Thoracic aorta (tissue), 2 donors: ENCODE results near the gene KRT79. TPM values are rescaled to one million over a fixed set of nuclear protein-coding genes. Genes with fewer than 3 reads are reported as not detected.

ENCODE experiments used
- ATAC-seq: fragments of 150-250 bp; one replicate; pipeline ENCODE4 v1.8.0; 2017; ENCODE audit warnings: low read depth; ENCODE audit not compliant: insufficient number of reproducible peaks, low FRiP score
- DNase-seq: peaks from one replicate; pipeline ENCODE4 v3.0.0-alpha.2; 2020; ENCODE audit warnings: low spot score
- H3K27ac ChIP-seq, 2 donors: fragments of 200-600 bp; sonication (generic); 1 replicate in 1 of 2; 2 replicates in 1 of 2; pipeline ENCODE4 v1.5.1; 2016; ENCODE audit warnings: mild to moderate bottlenecking in 2 of 2, moderate library complexity in 2 of 2
- H3K27me3 ChIP-seq: fragments of 200-600 bp; sonication (generic); replicated peaks from 2 replicates; pipeline ENCODE4 v1.6.0; 2016; ENCODE audit warnings: mild to moderate bottlenecking; ENCODE audit not compliant: insufficient read depth
- H3K36me3 ChIP-seq: fragments of 200-600 bp; sonication (generic); one replicate; pipeline ENCODE4 v1.5.1; 2016
- H3K4me1 ChIP-seq, 2 donors: fragments of 200-600 bp; sonication (generic); 1 replicate in 1 of 2; 2 replicates in 1 of 2; pipeline versions ENCODE4 v1.5.1 to v1.6.0; 2016; ENCODE audit warnings: low read depth in 2 of 2, mild to moderate bottlenecking in 1 of 2; ENCODE audit not compliant: control insufficient read depth in 1 of 2
- H3K4me3 ChIP-seq: fragments of 200-600 bp; sonication (generic); 2 replicates; pipeline ENCODE4 v1.5.1; 2016; ENCODE audit warnings: mild to moderate bottlenecking
- H3K9me3 ChIP-seq: fragments of 200-600 bp; sonication (generic); 2 replicates; pipeline ENCODE4 v1.5.1; 2016
- total RNA-seq, 2 donors: library from RNA; depleted of rRNA; stranded (reverse); fragments of >200 nt; gene quantifications; one replicate each; pipeline versions ENCODE4 v1.1.0 to v1.2.3, GENCODE V29; 2016
- TF ChIP-seq, protein P1 (sequence below): fragments of 200-600 bp; sonication (generic); IDR thresholded peaks from one replicate; pipeline ENCODE4 v1.5.1; 2019; ENCODE audit warnings: antibody characterized with exemption

KRT79 gene
- total RNA-seq, 2 donors from 2014 or later: not detected

GRCh38 chr12:52847335-52848102 is 13.4 kb upstream of the KRT79 start:
- TF ChIP-seq, protein P1, sequence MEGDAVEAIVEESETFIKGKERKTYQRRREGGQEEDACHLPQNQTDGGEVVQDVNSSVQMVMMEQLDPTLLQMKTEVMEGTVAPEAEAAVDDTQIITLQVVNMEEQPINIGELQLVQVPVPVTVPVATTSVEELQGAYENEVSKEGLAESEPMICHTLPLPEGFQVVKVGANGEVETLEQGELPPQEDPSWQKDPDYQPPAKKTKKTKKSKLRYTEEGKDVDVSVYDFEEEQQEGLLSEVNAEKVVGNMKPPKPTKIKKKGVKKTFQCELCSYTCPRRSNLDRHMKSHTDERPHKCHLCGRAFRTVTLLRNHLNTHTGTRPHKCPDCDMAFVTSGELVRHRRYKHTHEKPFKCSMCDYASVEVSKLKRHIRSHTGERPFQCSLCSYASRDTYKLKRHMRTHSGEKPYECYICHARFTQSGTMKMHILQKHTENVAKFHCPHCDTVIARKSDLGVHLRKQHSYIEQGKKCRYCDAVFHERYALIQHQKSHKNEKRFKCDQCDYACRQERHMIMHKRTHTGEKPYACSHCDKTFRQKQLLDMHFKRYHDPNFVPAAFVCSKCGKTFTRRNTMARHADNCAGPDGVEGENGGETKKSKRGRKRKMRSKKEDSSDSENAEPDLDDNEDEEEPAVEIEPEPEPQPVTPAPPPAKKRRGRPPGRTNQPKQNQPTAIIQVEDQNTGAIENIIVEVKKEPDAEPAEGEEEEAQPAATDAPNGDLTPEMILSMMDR: no peak

GRCh38 chr12:52846356-52846970 is 12.4 kb upstream of the KRT79 start:
- no peak for ATAC-seq
- Histone ChIP-seq H3K27ac (no peak overlapping the region), H3K36me3 (no peaks in the 10 kb centered on the region), H3K4me3 (no peak overlapping the region), H3K27me3 (no peaks in the 10 kb centered on the region), H3K9me3 (no peaks in the 10 kb centered on the region), H3K4me1 (no peaks in the 10 kb centered on the region)
- no peak for DNase-seq
- TF ChIP-seq, protein P1: no peak

More at GRCh38 chr12:52847335-52848102, 13.4 kb upstream of the KRT79 start:
- Histone ChIP-seq H3K36me3 (no peaks in the 10 kb centered on the region), H3K4me1 (no peaks in the 10 kb centered on the region), H3K4me3 (no peak overlapping the region), H3K9me3 (no peaks in the 10 kb centered on the region), H3K27ac (no peak overlapping the region), H3K27me3 (no peaks in the 10 kb centered on the region)
- DNase-seq: no peak
- no peak for ATAC-seq

- Histone ChIP-seq H3K36me3 (no peaks in the 10 kb centered on the region), H3K27me3 (no peaks in the 10 kb centered on the region), H3K27ac (no peak overlapping the region), H3K4me3 (no peak overlapping the region), H3K4me1 (no peaks in the 10 kb centered on the region), H3K9me3 (no peaks in the 10 kb centered on the region)
- TF ChIP-seq, protein P1: no peak
- ATAC-seq (no peak), DNase-seq (no peak)
These were observed 11.8 kb upstream of the KRT79 start for GRCh38 chr12:52845946-52846345.

- H3K4me3 ChIP-seq: no peak overlapping the region
- TF ChIP-seq, protein P1: no peak
- no peak for DNase-seq
These were observed 10.3 kb upstream of the KRT79 start for GRCh38 chr12:52844386-52844785.

DNA sequence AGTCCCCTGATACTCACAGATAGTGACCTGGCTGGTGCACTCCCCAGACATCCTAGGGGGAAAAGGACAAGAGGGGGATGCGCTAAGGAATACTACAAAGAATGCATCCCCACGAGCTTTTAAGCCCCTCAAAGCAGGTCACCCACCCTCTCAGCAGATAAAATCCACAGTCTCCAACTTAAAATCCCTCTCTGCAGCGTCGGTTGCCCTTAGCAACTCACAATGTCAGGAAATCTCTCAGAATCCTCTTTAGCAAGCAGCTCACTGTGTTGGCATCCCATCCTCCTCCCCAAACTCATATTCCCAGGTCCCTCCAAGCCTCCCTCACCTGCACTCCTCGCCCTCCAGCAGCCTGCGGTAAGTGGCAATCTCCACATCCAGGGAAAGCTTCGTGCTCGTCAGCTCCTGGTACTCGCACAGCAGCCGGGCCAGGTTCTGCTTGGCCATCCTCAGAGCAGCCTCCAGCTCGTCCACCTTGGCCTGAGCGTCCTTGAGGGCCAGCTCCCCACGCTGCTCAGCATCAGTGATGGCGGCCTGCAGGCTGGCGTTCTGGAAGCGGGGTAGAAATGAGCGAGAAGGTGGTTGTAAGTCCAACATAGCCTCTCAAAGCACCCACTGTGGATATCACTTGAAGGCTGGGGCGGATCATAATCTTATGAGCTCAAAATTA is 5.5 kb upstream of the KRT79 start:
- no peak for ATAC-seq
- DNase-seq: no peak
- H3K4me1 ChIP-seq: no peaks in the 10 kb centered on the region
- TF ChIP-seq, protein P1: no peak
- H3K4me3 ChIP-seq: no peak overlapping the region
- H3K27ac ChIP-seq: no peak overlapping the region
- no peaks in the 10 kb centered on the region for H3K36me3 ChIP-seq
- no peaks in the 10 kb centered on the region for H3K27me3 ChIP-seq
- H3K9me3 ChIP-seq: no peaks in the 10 kb centered on the region

More at GRCh38 chr12:52844386-52844785, 10.3 kb upstream of the KRT79 start:
- Histone ChIP-seq H3K36me3 (no peaks in the 10 kb centered on the region), H3K9me3 (no peaks in the 10 kb centered on the region), H3K4me1 (no peaks in the 10 kb centered on the region), H3K27me3 (no peaks in the 10 kb centered on the region), H3K27ac (no peak overlapping the region)
- no peak for ATAC-seq
